GM12878 (cell line): ENCODE data around the gene RCBTB2. TPM values are rescaled to one million over a fixed set of nuclear protein-coding genes. Genes with fewer than 3 reads are reported as not detected.

Source experiments
- ATAC-seq: fragments of 200-7000 bp; cut with Tn5 transposase; 3 replicates; pipeline ENCODE4 v1.9.1; 2020; ENCODE audit warnings: mild to moderate bottlenecking, moderate library complexity
- BruUV-seq: library from RNA; stranded (reverse); fragments of 400-500 nt; replicated peaks from 2 replicates; lab custom pipeline; 2021; lab: Mats Ljungman, UMichigan
- CTCF ChIA-PET: fragments of 300-600 bp; sonication (Branson Sonifier 250); formaldehyde crosslinking; extraction: SDS; loops from one replicate; lab custom pipeline; 2021; ENCODE audit warnings: inconsistent platforms; lab: Yijun Ruan, JAX
- POLR2A ChIA-PET: fragments of 350-600 bp; formaldehyde crosslinking; extraction: SDS; loops from one replicate; lab custom pipeline; 2021; ENCODE audit warnings: inconsistent platforms; lab: Charles Lee
- RAD21 ChIA-PET: fragments of 300-600 bp; sonication (Branson Sonifier 250); formaldehyde crosslinking; loops from one replicate; lab custom pipeline; 2023; ENCODE audit warnings: antibody characterized with exemption; ENCODE audit not compliant: unreplicated experiment; lab: Charles Lee
- SMC1A ChIA-PET: fragments of 300-600 bp; sonication (Branson Sonifier 250); formaldehyde crosslinking; loops from one replicate; lab custom pipeline; 2023; ENCODE audit not compliant: unreplicated experiment, uncharacterized antibody; lab: Charles Lee
- DNase-seq: peaks from one replicate; pipeline ENCODE4 v3.0.0-alpha.2; 2011; ENCODE audit warnings: low read depth, low spot score
- FAIRE-seq: peaks from 3 replicates; lab custom pipeline; 2011; peaks lifted over from hg19 to GRCh38; lab: Jason Lieb, UNC
- H2AFZ ChIP-seq: 2 replicates; pipeline ENCODE4 v1.6.0; 2011; ENCODE audit warnings: low read depth, low read length, control low read depth; ENCODE audit not compliant: control insufficient read depth
- H3K27ac ChIP-seq: 2 replicates; pipeline ENCODE4 v1.5.1; 2011; ENCODE audit warnings: control low read depth; ENCODE audit not compliant: control insufficient read depth, insufficient read depth
- H3K27me3 ChIP-seq, 2 experiments: replicated peaks in 1 of 2; 2 replicates each; pipeline versions ENCODE4 v1.6.0 to v1.6.1; 2011; ENCODE audit warnings: low read length in 1 of 2; ENCODE audit not compliant: control insufficient read depth in 2 of 2, insufficient read depth in 2 of 2
- H3K36me3 ChIP-seq, 2 experiments: 2 replicates each; pipeline ENCODE4 v1.5.1; 2011; ENCODE audit warnings: low read length in 1 of 2; ENCODE audit not compliant: control insufficient read depth in 2 of 2, insufficient read depth in 2 of 2
- H3K4me1 ChIP-seq: 2 replicates; pipeline ENCODE4 v1.6.1; 2011; ENCODE audit warnings: mild to moderate bottlenecking, low read length, moderate library complexity, mixed read lengths; ENCODE audit not compliant: control insufficient read depth, insufficient read depth
- H3K4me2 ChIP-seq: 2 replicates; pipeline ENCODE4 v1.6.0; 2011; ENCODE audit warnings: control low read depth; ENCODE audit not compliant: control insufficient read depth, insufficient read depth
- H3K4me3 ChIP-seq: fragments of 200-600 bp; sonication (generic); 2 replicates; pipeline ENCODE4 v1.5.1; 2016
- H3K79me2 ChIP-seq: 2 replicates; pipeline ENCODE4 v1.6.0; 2011; ENCODE audit warnings: low read length; ENCODE audit not compliant: control insufficient read depth, insufficient read depth
- H3K9ac ChIP-seq: 2 replicates; pipeline ENCODE4 v1.8.0; 2011; ENCODE audit warnings: low read length, control low read depth, mixed read lengths; ENCODE audit not compliant: control insufficient read depth, insufficient read depth
- H3K9me3 ChIP-seq: replicated peaks from 3 replicates; pipeline ENCODE4 v1.5.1; 2011; ENCODE audit warnings: mild to moderate bottlenecking, low read length; ENCODE audit not compliant: control insufficient read depth, insufficient read depth
- H4K20me1 ChIP-seq: 2 replicates; pipeline ENCODE4 v1.6.0; 2011; ENCODE audit not compliant: control insufficient read depth, insufficient read depth
- CHD2 ChIP-seq: IDR thresholded peaks from 2 replicates; pipeline ENCODE4 v1.6.1; 2011; ENCODE audit warnings: low read depth, low read length, improper control_type of control experiment, borderline replicate concordance
- JUND ChIP-seq: IDR thresholded peaks from 2 replicates; pipeline ENCODE4 v1.6.1; 2012; ENCODE audit warnings: low read depth, mild to moderate bottlenecking, low read length, improper control_type of control experiment, moderate library complexity
- MYB ChIP-seq: fragments of 150-350 bp; IDR thresholded peaks from 2 replicates; pipeline ENCODE4 v1.6.1; 2014; ENCODE audit warnings: mild to moderate bottlenecking, low read depth, low read length, borderline replicate concordance
- WGBS: methylation state at CpG from one replicate; pipeline ENCODE4 v1.1.6; 2016; ENCODE audit warnings: low lambda C conversion rate; ENCODE audit not compliant: insufficient replicate concordance, insufficient coverage; ENCODE audit errors: missing lambda C conversion rate; 5-methylcytosine and 5-hydroxymethylcytosine counted together
- in situ Hi-C: fragments of 300-500 bp; cut with MboI; formaldehyde crosslinking; loops from 9 replicates; pipeline ENCODE4 v1.14.3; 2018; ENCODE audit warnings: mixed read lengths
- intact Hi-C: fragments of 100-400 bp; cut with micrococcal nuclease; formaldehyde crosslinking; loops from one replicate; pipeline ENCODE4 v1.14.2; 2022; ENCODE audit not compliant: unreplicated experiment
- polyA plus RNA-seq, 11 experiments: library from polyadenylated mRNA; depleted of rRNA in 4 of 11; unstranded in 6 of 11; stranded (reverse) in 5 of 11; fragments of >200 nt; fragmentation: Nextera tagmentation in 4 of 11; fragmentation: Illumina TruSeq in 1 of 11; extraction: Ambion mirVana in 4 of 11; extraction: Trizol in 1 of 11; gene quantifications; 1 replicate in 1 of 11; 2 replicates in 10 of 11; pipeline versions ENCODE4 v1.2.1 to v1.2.3, GENCODE V29; 2011 to 2016; ENCODE audit warnings: inconsistent platforms in 2 of 11, missing spikeins in 2 of 11, low read depth in 1 of 11
- total RNA-seq, 4 experiments: library from RNA; depleted of rRNA in 3 of 4; stranded (reverse); fragments of >200 nt in 3 of 4; fragmentation: Illumina TruSeq in 1 of 4; extraction: Trizol in 1 of 4; gene quantifications; 2 replicates each; pipeline versions ENCODE4 v1.2.1 to v1.2.3, GENCODE V29; 2013 to 2021

Gene RCBTB2
- total and polyA plus RNA-seq, 10 of the 15 experiments (the other 5 are each of a cell fraction or from before 2014, with no cell fraction given): 5.0 to 16.0 (median 8.5) TPM

- FAIRE-seq (peak; percentile 54), ATAC-seq (peak; percentile 69), DNase-seq (no peak)
- in situ Hi-C loops: no loop called here
- Histone ChIP-seq H3K9ac (no peak overlapping the region), H3K4me3 (peak overlapping the region; percentile 18; the same call in 1 of the 2 replicates), H3K27me3 (no peaks in the 10 kb centered on the region), H3K27ac (peak overlapping the region; percentile 49), H3K4me2 (peak overlapping the region; percentile 19), H3K36me3 (no peaks in the 10 kb centered on the region), H3K4me1 (peaks cover 38% of the 10 kb centered on the region), H4K20me1 (no peaks in the 10 kb centered on the region), H3K9me3 (no peaks in the 10 kb centered on the region; the same call in 1 of the 3 replicates), H3K79me2 (no peaks in the 10 kb centered on the region), H2AFZ (no peak overlapping the region)
- CTCF ChIA-PET: interaction anchor here (0.6 to 5.4 kb wide), 8 partner anchors 8 to 209 kb away, joined by 3 to 46 read pairs (median 4); no protein-coding TSS in a partner anchor
- TF ChIP-seq MYB: no peak
- TF ChIP-seq JUND: no peak
- TF ChIP-seq CHD2: no peak
- 9% methylated on average over 1 of the region's 1 CpG for WGBS
- RAD21 ChIA-PET: interaction anchor here (1.0 to 4.9 kb wide), 6 partner anchors 11 to 326 kb away, joined by 3 to 51 read pairs (median 3); no protein-coding TSS in a partner anchor
- no TSS peak for BruUV-seq
- SMC1A ChIA-PET: interaction anchor here (0.8 to 8.2 kb wide), 12 partner anchors 16 to 275 kb away, joined by 3 to 103 read pairs (median 3); partner anchors contain the start of gene RCBTB2
- intact Hi-C loops: loop anchor here (1.0 to 5.0 kb wide), 5 partner anchors 18 to 275 kb away; partner anchors contain the start of genes RB1 and RCBTB2
- POLR2A ChIA-PET: interaction anchor here (0.6 to 4.0 kb wide), 3 partner anchors 8 to 227 kb away, joined by 3 to 14 read pairs (median 3); no protein-coding TSS in a partner anchor
These were observed 28.8 kb upstream of the RCBTB2 start for GRCh38 chr13:48561466-48562235.
